Motor neuron (in vitro differentiated cells): Measurements from ENCODE around the gene MAGEA6. TPM values are rescaled to one million over a fixed set of nuclear protein-coding genes. Genes with fewer than 3 reads are reported as not detected.
"Not testable (repeated sequence)": the region's sequence is repeated elsewhere in the genome, so short reads cannot be mapped to it uniquely, and the experiment has no call there.

Source experiments
- ATAC-seq, 8 experiments: fragments of 200-7000 bp; cut with Tn5 transposase; replicated peaks in 6 of 8; 2 replicates each; pipeline ENCODE4 v1.8.0; 2021; ENCODE audit warnings: mild to moderate bottlenecking in 8 of 8, moderate library complexity in 8 of 8
- H3K27ac ChIP-seq, 2 donors: fragments of 250-450 bp; sonication (Bioruptor Pico); 2 replicates each; pipeline ENCODE4 v1.9.0; 2021; ENCODE audit warnings: antibody characterized with exemption in 2 of 2, mild to moderate bottlenecking in 2 of 2, moderate library complexity in 1 of 2
- H3K4me1 ChIP-seq, 2 donors: fragments of 250-450 bp; sonication (Bioruptor Pico); replicated peaks in 1 of 2; 2 replicates each; pipeline ENCODE4 v1.6.1; 2021; ENCODE audit warnings: antibody characterized with exemption in 2 of 2, mild to moderate bottlenecking in 2 of 2, moderate library complexity in 1 of 2
- H3K4me3 ChIP-seq, 5 donors: fragments of 250-450 bp; sonication (Bioruptor Pico); 2 replicates each; pipeline ENCODE4 v1.9.0; 2021; ENCODE audit warnings: antibody characterized with exemption in 5 of 5, mild to moderate bottlenecking in 5 of 5, moderate library complexity in 4 of 5
- WGBS, 10 experiments: fragments of 450-650 bp; shearing (Covaris generic); methylation state at CpG; one replicate each; pipeline ENCODE4 v1.0.0; 2022; 5-methylcytosine and 5-hydroxymethylcytosine counted together
- in situ Hi-C, 9 experiments: fragments of 400-800 bp; cut with MboI; loops; one replicate each; pipeline ENCODE4 v1.15.0; 2021; ENCODE audit warnings: low sequenced_read_pairs in 9 of 9, low pct_unique_long_range_greater_than_20kb in 2 of 9; ENCODE audit not compliant: unreplicated experiment in 9 of 9
- total RNA-seq, 8 experiments: library from RNA; unstranded; fragments of 300-600 nt; gene quantifications; 2 replicates each; pipeline versions ENCODE4 v1.2.3 to v1.2.4, GENCODE V29; 2022

Gene MAGEA6
- total RNA-seq, 8 experiments from 2014 or later: 0.05 to 0.43 (median 0.19) TPM; not detected in 5

DNA sequence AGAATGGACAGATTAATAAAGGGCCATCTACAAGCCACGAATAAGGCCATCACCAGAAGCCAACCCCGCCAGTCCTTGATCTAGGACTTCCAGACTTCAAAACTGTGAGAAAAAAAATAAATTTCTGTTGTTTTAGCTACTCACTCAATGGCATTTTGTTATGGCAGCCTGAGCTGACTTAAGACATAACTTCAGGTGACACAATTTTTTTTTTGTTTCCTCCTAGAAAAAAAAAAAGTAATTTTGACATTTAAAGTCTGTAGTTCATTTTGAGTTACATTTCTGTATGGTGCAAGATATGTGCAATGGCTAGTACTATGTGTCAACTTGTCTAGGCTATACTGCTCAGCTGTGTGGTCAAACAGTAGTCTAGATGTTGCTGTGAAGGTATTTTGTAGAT, 10.6 kb downstream of the MAGEA6 start, which contains the start of gene CSAG3:
Gene CSAG3, plus strand, starts transcription at position 301 of the 400 bp plus-strand sequence.
- in situ Hi-C loops, H3K4me1 ChIP-seq, H3K27ac ChIP-seq, H3K4me3 ChIP-seq, ATAC-seq: not testable (repeated sequence)
- no CpG with 5 or more reads among the region's 2 CpGs for WGBS, 10 experiments

DNA sequence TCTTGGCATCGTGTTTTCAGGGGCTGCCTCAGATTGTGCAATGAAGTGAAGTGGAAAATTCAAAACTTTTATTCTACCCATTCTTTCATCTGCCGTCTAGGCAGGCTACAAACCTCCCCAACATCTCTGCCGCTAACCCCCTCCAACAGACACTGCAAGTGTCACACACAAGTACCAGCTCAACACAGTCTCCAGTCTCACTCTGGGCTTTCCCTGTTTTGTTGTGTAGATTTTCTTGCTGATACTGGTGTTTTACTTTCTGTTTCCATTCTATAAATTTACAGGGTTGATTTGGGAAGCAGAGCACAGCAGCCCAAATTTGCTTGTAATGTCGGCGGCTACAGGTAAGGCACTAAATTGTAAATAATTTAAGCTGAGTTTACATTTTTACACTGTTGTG, 14.6 kb downstream of the MAGEA6 start:
- ATAC-seq, in situ Hi-C loops, H3K4me1 ChIP-seq, H3K27ac ChIP-seq, H3K4me3 ChIP-seq: not testable (repeated sequence)
- WGBS, 10 experiments: no CpG with 5 or more reads among the region's 5 CpGs

DNA sequence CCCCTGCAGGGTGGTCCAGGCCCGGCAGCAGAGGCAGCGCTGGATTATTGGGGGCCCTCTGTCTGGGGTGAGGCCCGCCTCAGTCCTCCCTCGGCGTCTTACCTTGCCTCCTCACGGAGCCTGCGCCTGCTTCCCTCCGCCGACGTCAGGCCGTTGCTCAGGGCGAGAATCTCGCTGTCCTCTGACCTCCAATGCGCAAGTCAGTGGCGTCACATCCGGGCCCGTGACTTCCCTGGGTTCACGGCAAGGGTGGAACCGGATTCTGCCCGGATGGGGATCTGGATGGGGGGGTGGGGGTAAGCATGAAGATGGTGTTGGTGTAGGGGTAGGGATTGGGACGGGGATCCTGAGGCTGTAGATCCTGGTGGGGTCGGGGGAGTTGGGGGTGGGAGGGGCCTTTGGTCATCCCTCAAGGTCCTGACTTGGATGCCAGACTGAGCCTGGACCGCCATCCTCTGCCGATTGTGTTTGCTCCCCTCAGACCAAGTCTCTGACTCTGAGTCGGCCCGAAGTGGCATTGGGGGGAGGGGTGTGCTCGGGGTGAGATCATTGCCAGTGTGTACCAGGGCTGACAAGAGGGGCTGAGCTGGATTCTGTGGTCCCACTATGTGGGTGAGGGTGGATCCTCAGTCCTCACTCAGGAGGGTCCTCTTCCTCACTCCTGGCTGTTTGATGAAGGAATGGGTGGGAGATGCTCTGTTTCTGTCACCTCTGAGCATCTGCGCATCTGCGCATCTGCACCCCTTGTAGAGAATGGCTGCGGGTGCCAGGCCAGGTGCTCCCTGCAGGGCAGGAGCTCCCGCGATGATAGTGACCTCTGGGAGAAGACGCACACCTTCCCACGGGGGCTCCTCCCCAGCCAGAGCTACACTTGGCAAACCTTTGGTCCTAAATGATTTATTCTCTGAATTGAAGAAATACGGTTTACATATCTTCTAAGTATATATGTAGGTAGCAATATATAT, 15.5 kb downstream of the MAGEA6 start, which contains the start of gene MAGEA2:
Gene MAGEA2, minus strand, starts transcription at position 157 of the 965 bp plus-strand sequence. CDS start 2,479 bp downstream, outside the sequence.
- H3K4me1 ChIP-seq, H3K27ac ChIP-seq, in situ Hi-C loops, H3K4me3 ChIP-seq: not testable (repeated sequence)
- WGBS, 10 experiments: no CpG with 5 or more reads among the region's 35 CpGs
- ATAC-seq: peak in 1 of 8 experiments; percentile 62

DNA sequence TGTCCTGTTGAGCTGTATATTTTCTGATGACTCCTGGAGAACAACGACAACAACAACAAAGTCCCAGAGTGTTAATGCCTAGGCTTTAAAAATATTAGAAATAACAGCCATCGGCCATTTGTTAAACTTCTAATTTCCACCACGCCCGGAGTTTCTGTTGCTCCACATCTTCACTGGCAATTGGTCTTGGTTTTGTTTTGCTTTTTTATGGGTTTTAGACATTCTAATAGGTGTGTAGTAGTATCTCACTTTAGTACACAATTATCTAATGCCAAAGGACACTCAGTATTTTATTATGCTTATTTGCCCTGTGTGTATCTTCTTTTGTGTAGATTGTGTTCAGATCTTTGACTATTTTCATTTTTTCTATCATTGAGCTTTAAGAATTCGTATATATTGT, 30.9 kb downstream of the MAGEA6 start:
- in situ Hi-C loops: no loop called here
- 0 to 100% (median 36%) methylated on average over 1 to 5 of the region's 5 CpGs; no CpG with 5 or more reads in 4 of the 10 experiments for WGBS, 10 experiments
- no peak for ATAC-seq
- Histone ChIP-seq H3K4me1 (no peaks in the 10 kb centered on the region), H3K4me3 (no peak overlapping the region), H3K27ac (no peak overlapping the region)

DNA sequence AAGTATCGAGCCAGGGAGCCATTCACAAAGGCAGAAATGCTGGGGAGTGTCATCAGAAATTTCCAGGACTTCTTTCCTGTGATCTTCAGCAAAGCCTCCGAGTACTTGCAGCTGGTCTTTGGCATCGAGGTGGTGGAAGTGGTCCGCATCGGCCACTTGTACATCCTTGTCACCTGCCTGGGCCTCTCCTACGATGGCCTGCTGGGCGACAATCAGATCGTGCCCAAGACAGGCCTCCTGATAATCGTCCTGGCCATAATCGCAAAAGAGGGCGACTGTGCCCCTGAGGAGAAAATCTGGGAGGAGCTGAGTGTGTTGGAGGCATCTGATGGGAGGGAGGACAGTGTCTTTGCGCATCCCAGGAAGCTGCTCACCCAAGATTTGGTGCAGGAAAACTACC, 33.0 kb downstream of the MAGEA6 start:
- WGBS, 10 experiments: 34% methylated on average over 6 of the region's 12 CpGs; no CpG with 5 or more reads in 9 of the 10 experiments
- H3K4me3 ChIP-seq, ATAC-seq, H3K4me1 ChIP-seq, in situ Hi-C loops, H3K27ac ChIP-seq: not testable (repeated sequence)

DNA sequence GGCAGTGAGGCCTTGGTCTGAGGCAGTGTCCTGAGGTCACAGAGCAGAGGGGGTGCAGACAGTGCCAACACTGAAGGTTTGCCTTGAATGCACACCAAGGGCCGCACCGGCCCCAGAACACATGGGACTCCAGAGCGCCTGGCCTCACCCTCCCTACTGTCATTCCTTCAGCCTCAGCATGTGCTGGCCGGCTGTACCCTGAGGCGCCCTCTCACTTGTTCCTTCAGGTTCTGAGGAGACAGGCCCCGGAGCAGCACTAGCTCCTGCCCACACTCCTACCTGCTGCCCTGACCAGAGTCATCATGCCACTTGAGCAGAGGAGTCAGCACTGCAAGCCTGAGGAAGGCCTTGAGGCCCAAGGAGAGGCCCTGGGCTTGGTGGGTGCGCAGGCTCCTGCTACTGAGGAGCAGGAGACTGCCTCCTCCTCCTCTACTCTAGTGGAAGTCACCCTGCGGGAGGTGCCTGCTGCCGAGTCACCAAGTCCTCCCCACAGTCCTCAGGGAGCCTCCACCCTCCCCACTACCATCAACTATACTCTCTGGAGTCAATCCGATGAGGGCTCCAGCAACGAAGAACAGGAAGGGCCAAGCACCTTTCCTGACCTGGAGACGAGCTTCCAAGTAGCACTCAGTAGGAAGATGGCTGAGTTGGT, 33.5 kb downstream of the MAGEA6 start:
- H3K27ac ChIP-seq: no peak overlapping the region
- H3K4me1 ChIP-seq: no peaks in the 10 kb centered on the region
- 42% methylated on average over 6 of the region's 12 CpGs; no CpG with 5 or more reads in 9 of the 10 experiments for WGBS, 10 experiments
- no peak for ATAC-seq
- H3K4me3 ChIP-seq: no peak overlapping the region
- in situ Hi-C loops: no loop called here

DNA sequence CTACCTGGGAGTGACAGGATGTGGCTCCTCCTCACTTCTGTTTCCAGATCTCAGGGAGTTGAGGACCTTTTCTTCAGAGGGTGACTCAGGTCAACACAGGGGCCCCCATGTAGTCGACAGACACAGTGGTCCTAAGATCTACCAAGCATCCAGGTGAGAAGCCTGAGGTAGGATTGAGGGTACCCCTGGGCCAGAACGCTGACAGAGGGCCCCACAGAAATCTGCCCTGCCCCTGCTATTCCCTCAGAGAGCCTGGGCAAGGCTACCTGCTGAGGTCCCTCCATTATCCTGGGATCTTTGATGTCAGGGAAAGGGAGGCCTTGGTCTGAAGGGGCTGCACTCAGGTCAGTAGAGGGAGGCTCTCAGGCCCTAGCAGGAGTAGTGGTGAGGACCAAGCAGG, 34.4 kb downstream of the MAGEA6 start:
- in situ Hi-C loops: no loop called here
- Histone ChIP-seq H3K4me1 (no peaks in the 10 kb centered on the region), H3K27ac (no peak overlapping the region), H3K4me3 (no peak overlapping the region)
- no peak for ATAC-seq
- WGBS, 10 experiments: 60% methylated on average over 1 of the region's 2 CpGs; no CpG with 5 or more reads in 9 of the 10 experiments

DNA sequence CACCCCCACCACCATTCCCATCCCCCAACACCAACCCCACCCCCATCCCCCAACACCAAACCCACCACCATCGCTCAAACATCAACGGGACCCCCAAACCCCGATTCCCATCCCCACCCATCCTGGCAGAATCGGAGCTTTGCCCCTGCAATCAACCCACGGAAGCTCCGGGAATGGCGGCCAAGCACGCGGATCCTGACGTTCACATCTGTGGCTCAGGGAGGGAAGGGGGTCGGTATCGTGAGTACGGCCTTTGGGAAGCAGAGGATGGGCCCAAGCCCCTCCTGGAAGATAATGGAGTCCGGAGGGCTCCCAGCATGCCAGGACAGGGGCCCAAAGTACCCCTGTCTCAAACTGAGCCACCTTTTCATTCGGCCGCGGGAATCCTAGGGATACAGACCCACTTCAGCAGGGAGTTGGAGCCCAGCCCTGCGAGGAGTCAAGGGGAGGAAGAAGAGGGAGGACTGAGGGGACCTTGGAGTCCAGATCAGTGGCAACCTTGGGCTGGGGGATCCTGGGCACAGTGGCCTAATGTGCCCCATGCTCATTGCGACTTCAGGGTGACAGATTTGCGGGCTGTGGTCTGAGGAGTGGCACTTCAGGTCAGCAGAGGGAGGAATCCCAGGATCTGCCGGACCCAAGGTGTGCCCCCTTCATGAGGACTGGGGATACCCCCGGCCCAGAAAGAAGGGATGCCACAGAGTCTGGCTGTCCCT, 35.2 kb downstream of the MAGEA6 start:
- ATAC-seq: not testable (repeated sequence)
- no CpG with 5 or more reads among the region's 22 CpGs for WGBS, 10 experiments

DNA sequence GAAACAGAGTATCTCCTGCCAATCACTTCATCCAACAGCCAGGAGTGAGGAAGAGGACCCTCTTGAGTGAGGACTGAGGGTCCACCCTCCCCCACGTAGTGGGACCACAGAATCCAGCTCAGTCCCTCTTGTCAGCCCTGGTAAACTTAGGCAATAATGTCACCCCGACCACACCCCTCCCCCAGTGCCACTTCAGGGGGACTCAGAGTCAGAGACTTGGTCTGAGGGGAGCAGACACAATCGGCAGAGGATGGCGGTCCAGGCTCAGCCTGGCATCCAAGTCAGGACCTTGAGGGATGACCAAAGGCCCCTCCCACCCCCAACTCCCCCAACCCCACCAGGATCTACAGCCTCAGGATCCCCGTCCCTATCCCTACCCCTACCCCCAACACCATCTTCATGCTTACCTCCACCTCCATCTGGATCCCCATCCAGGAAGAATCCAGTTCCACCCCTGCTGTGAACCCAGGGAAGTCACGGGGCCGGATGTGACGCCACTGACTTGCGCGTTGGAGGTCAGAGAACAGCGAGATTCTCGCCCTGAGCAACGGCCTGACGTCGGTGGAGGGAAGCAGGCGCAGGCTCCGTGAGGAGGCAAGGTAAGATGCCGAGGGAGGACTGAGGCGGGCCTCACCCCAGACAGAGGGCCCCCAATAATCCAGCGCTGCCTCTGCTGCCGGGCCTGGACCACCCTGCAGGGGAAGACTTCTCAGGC, 36.1 kb downstream of the MAGEA6 start, which contains the start of the genes CSAG1 and MAGEA12:
Gene CSAG1, minus strand, starts transcription at position 461 of the 715 bp plus-strand sequence. CDS start 1,261 bp downstream, outside the sequence.
Gene MAGEA12, plus strand, starts transcription at position 497 of the 715 bp plus-strand sequence. CDS start 2,405 bp downstream, outside the sequence.
- in situ Hi-C loops: no loop called here

More for the DNA sequence above, 35.2 kb downstream of the MAGEA6 start:
- H3K4me3 ChIP-seq, in situ Hi-C loops, H3K4me1 ChIP-seq, H3K27ac ChIP-seq: not testable (repeated sequence)

DNA sequence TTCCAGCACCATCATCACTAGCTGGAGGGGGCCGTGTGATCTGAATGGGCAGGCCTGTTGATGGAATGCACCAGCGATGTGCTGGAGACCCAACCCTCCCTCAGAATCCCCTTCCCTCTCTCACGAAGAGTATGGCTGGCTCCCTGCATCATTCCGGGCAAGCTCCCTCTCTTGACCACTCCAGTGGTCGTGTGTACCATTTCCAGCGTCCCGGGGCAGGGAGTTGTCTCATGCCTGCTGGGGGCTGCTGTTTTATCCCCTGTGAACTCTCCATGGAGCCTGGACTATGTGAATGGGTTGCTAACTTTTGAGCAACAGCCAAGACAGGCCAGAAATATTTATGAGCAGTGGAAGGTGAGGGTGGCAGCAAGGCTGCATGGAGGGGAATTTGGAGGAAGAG, 44.1 kb downstream of the MAGEA6 start:
- Histone ChIP-seq H3K27ac (no peak overlapping the region), H3K4me3 (no peak overlapping the region), H3K4me1 (no peaks in the 10 kb centered on the region)
- in situ Hi-C loops: no loop called here
- ATAC-seq: no peak
- 5 to 40% methylated on average over 1 to 4 of the region's 7 CpGs; no CpG with 5 or more reads in 8 of the 10 experiments for WGBS, 10 experiments

More for the DNA sequence above, 36.1 kb downstream of the MAGEA6 start, which contains the start of the genes CSAG1 and MAGEA12:
- Histone ChIP-seq H3K4me3 (no peak within 1 kb of the TSS), H3K27ac (no peak within 1 kb of the TSS), H3K4me1 (no peaks in the 10 kb centered on the region)
- no CpG with 5 or more reads among the region's 21 CpGs for WGBS, 10 experiments
- ATAC-seq: no peak
